Ramos (cell line): ENCODE results near the gene CARD10.

Experiments
- in situ Hi-C: fragments of 300-500 bp; cut with MboI; formaldehyde crosslinking; loops from one replicate; pipeline ENCODE4 v1.14.3; 2022; ENCODE audit warnings: low sequenced_read_pairs; ENCODE audit not compliant: unreplicated experiment

The CARD10 gene

GRCh38 chr22:37508431-37508992, 10.7 kb downstream of the CARD10 start:
- in situ Hi-C loops, result no loop called here

- in situ Hi-C loops, result no loop called here
Observed at GRCh38 chr22:37507731-37508130, 11.5 kb downstream of the CARD10 start.

GRCh38 chr22:37505989-37506388, 13.2 kb downstream of the CARD10 start:
- in situ Hi-C loops, result no loop called here

GRCh38 chr22:37505565-37505964, 13.7 kb downstream of the CARD10 start:
- in situ Hi-C loops, result no loop called here

GRCh38 chr22:37504964-37505363, 14.3 kb downstream of the CARD10 start:
- in situ Hi-C loops, result no loop called here

GRCh38 chr22:37503850-37504249, 15.4 kb downstream of the CARD10 start:
- in situ Hi-C loops, result no loop called here

- in situ Hi-C loops, result no loop called here
Observed at GRCh38 chr22:37503183-37503683, 16.0 kb downstream of the CARD10 start.

GRCh38 chr22:37502342-37503182, 16.7 kb downstream of the CARD10 start:
- in situ Hi-C loops, result no loop called here

- in situ Hi-C loops, result no loop called here
Observed at GRCh38 chr22:37501610-37502341, 17.4 kb downstream of the CARD10 start.

- in situ Hi-C loops, result no loop called here
Observed at GRCh38 chr22:37500745-37501609, 18.2 kb downstream of the CARD10 start.

- in situ Hi-C loops, result loop anchor here (25.0 kb wide), 1 partner anchor 1113 kb away; the partner anchor contains the start of gene MYH9
Observed at GRCh38 chr22:37499789-37500540, 19.2 kb downstream of the CARD10 start.

- in situ Hi-C loops, result loop anchor here (25.0 kb wide), 1 partner anchor 1112 kb away; the partner anchor contains the start of gene MYH9
Observed at GRCh38 chr22:37499027-37499707, 20.0 kb downstream of the CARD10 start.

GRCh38 chr22:37498289-37498909, 20.8 kb downstream of the CARD10 start:
- in situ Hi-C loops, result loop anchor here (25.0 kb wide), 1 partner anchor 1111 kb away; the partner anchor contains the start of gene MYH9

- in situ Hi-C loops, result loop anchor here (25.0 kb wide), 1 partner anchor 1110 kb away; the partner anchor contains the start of gene MYH9
Observed at GRCh38 chr22:37497062-37497599, 22.1 kb downstream of the CARD10 start.

- in situ Hi-C loops, result loop anchor here (25.0 kb wide), 1 partner anchor 1109 kb away; the partner anchor contains the start of gene MYH9
Observed at GRCh38 chr22:37496651-37497050, 22.6 kb downstream of the CARD10 start.

GRCh38 chr22:37493979-37494378, 25.2 kb downstream of the CARD10 start:
- in situ Hi-C loops, result loop anchor here (25.0 kb wide), 1 partner anchor 1107 kb away; the partner anchor contains the start of gene MYH9
